Measurements from ENCODE around the gene ALG14.
A peak's percentile ranks its signal among the peaks of the same experiment; 100 is the strongest.
"Not testable (repeated sequence)": the region's sequence is repeated elsewhere in the genome, so short reads cannot be mapped to it uniquely, and the experiment has no call there.

ALG14 gene

GRCh38 chr1:95005584-95005983 lies 67.2 kb downstream of the ALG14 start:
- DNase-seq = no peak

GRCh38 chr1:95004013-95004412 lies 68.7 kb downstream of the ALG14 start:
- no peak for DNase-seq

- DNase-seq = no peak
Measured at GRCh38 chr1:95003433-95003738, 69.4 kb downstream of the ALG14 start.

- peak; percentile 75 for DNase-seq
Measured at GRCh38 chr1:95002540-95003432, 70.0 kb downstream of the ALG14 start.

DNA sequence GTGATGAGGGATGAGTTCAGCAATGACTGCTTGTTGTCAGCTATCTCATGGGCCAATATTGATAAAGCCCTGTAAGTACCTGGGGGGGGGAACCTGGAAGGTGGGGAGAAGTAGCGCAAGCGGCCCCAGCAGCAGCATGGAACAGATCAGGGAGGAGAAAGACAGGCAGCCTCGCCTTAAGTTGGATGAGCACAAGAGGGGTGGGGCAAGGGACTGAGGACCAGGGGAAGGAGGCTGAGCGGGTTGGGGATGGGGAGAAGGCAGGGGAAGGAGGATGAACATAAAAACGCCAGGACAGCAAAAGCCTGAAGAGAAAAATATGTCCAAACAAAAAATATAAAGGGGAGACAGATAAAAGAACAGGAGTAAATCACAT lies 70.6 kb downstream of the ALG14 start:
- no peak for DNase-seq

GRCh38 chr1:94999456-95000131 lies 73.2 kb downstream of the ALG14 start:
- no peak for DNase-seq

- no peak for DNase-seq
Measured at GRCh38 chr1:94998748-94999147, 74.0 kb downstream of the ALG14 start.

- no peak for DNase-seq
Measured at GRCh38 chr1:94998114-94998513, 74.6 kb downstream of the ALG14 start.

DNA sequence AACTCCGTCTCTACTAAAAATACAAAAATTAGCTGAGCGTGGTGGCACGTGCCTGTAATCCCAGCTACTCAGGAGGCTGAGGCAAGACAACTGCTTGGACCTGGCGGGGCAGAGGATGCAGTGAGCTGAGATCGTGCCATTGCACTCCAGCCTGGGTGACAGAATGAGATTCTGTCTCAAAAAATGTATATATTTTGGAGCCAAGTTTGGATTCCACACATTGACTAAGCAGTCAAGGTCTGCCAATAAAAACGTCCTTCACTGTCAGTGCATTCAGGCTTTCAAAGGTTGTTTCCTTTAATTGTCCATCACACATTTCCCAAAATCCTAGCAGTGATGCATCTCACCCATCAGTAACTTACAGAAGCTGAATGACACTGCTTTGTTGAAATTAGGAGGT lies 77.2 kb downstream of the ALG14 start:
- not testable (repeated sequence) for DNase-seq

GRCh38 chr1:94994805-94995204 lies 77.9 kb downstream of the ALG14 start:
- no peak for DNase-seq

GRCh38 chr1:94993931-94994645 lies 78.7 kb downstream of the ALG14 start:
- DNase-seq = no peak

GRCh38 chr1:94992863-94993563 lies 79.7 kb downstream of the ALG14 start:
- DNase-seq = no peak

GRCh38 chr1:94992161-94992560 lies 80.6 kb downstream of the ALG14 start:
- no peak for DNase-seq

DNA sequence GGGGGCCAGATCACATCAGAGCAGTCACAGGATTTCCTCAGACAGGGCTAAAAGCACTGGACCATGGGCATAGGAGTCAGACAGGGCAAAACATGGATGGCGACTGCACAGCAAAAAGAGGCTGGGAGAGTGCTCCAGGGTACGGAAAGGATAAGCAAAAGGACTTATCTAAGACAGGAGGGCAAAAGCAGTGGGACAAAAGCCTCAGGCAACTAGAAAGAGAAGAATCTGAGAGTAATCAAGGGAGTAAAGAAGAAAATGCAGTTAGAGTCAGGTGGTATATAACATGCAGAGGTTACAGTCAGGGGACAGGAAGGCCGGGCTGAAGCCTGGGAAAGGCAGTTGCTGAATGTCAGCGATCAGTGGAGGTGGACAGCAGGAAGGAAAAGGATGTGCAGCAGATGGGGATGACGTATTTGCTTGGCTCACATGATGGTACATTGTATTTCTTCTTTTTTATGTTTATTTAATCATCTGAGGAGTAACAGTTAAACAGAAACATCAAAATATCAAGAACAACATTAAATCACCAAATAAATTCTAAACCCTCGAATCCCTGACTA lies 82.8 kb downstream of the ALG14 start:
- no peak for DNase-seq

GRCh38 chr1:94989398-94989797 lies 83.4 kb downstream of the ALG14 start:
- no peak for DNase-seq

- no peak for DNase-seq
Measured at GRCh38 chr1:94988356-94988755, 84.4 kb downstream of the ALG14 start.

- DNase-seq = no peak
Measured at GRCh38 chr1:94986783-94987182, 86.0 kb downstream of the ALG14 start.

GRCh38 chr1:94983171-94983739 lies 89.5 kb downstream of the ALG14 start:
- no peak for DNase-seq

GRCh38 chr1:94982398-94982797 lies 90.4 kb downstream of the ALG14 start:
- DNase-seq = no peak

- no peak for DNase-seq
Measured at GRCh38 chr1:94981575-94981973, 91.2 kb downstream of the ALG14 start.

DNA sequence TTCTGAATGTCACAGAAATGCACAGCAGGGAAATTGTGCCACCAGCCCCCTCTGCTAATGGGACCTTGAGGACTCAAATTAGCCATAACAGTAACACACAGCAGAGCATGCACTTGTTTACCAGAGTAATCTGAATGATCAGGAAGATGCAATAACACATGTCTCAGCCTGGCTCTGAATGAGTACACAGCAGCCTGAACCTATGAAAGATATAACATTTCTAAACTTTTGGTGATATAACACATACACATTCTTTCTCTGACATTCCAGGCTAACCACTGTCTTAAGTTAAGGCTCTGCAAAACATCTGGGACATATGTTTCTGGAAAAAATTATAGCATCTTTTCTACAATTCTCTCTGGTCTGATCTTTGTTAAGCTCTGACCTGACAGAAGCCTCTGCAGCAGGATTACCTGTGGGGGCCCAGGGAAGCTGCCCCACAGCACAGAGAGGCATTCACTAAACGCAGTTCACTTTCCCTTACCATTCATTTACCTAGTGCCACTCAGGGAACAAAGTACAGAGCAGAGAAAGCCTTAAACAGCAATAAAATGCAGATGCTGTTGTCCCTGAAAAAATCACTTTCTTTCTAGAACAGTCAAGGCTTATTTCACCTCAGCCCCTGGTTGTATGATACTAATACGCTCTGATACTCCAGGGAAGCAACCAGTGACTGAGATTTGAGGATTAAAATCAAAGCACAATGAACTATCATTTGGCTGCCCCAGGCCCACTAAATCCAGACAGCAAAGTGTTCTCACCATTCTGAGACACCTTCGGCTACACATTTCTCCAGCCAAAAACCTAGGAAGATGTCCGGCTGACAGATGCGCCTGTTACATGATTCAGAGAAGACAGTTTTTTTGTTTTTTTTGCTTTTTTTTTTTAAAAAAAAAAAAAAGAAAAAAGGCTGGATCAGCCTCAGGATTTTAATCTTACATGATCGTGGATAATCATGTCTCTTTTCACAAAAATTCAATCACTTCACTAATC lies 91.9 kb downstream of the ALG14 start:
- no peak for DNase-seq

Data from right forelimb (tissue), 1 donor.